Prostate gland (tissue), 2 donors: ENCODE measurements around the gene ARMC3. TPM values are rescaled to one million over a fixed set of nuclear protein-coding genes. Genes with fewer than 3 reads are reported as not detected.

Source experiments
- DNase-seq: peaks from one replicate; pipeline ENCODE4 v3.0.0-alpha.2; 2019; ENCODE audit warnings: low spot score
- H3K27ac ChIP-seq, 2 donors: fragments of 200-600 bp; sonication (generic); 2 replicates each; pipeline ENCODE4 v1.5.1; 2017 to 2019
- H3K27me3 ChIP-seq: fragments of 200-600 bp; sonication (generic); replicated peaks from 2 replicates; pipeline ENCODE4 v1.5.1; 2019; ENCODE audit not compliant: insufficient read depth
- H3K36me3 ChIP-seq, 2 donors: fragments of 200-600 bp; sonication (generic); 1 replicate in 1 of 2; 2 replicates in 1 of 2; pipeline versions ENCODE4 v1.5.1 to v1.8.1; 2017 to 2019
- H3K4me1 ChIP-seq: fragments of 200-600 bp; sonication (generic); replicated peaks from 2 replicates; pipeline ENCODE4 v1.5.1; 2019
- H3K4me3 ChIP-seq, 2 donors: fragments of 200-600 bp; sonication (generic); 2 replicates each; pipeline ENCODE4 v1.5.1; 2017 to 2019
- H3K9me3 ChIP-seq: fragments of 200-600 bp; sonication (generic); 2 replicates; pipeline ENCODE4 v1.5.1; 2017
- CTCF ChIP-seq, 4 experiments: fragments of 200-600 bp in 2 of 4; fragments of 450-650 bp in 2 of 4; sonication (generic) in 2 of 4; IDR thresholded peaks; 1 replicate in 3 of 4; 2 replicates in 1 of 4; pipeline ENCODE4 v1.5.1; 2016 to 2019; ENCODE audit warnings: antibody characterized with exemption in 4 of 4, mild to moderate bottlenecking in 2 of 4, moderate library complexity in 2 of 4
- POLR2A ChIP-seq: fragments of 450-650 bp; IDR thresholded peaks from one replicate; pipeline ENCODE4 v1.6.1; 2016; ENCODE audit warnings: antibody characterized with exemption, mild to moderate bottlenecking
- POLR2AphosphoS5 ChIP-seq: sonication (generic); formaldehyde crosslinking; IDR thresholded peaks from one replicate; pipeline ENCODE4 v1.6.1; 2017; ENCODE audit warnings: antibody characterized with exemption
- WGBS: methylation state at CpG from one replicate; pipeline ENCODE4 v1.1.5; 2018; 5-methylcytosine and 5-hydroxymethylcytosine counted together
- intact Hi-C: fragments of 100-400 bp; cut with DNase I; formaldehyde crosslinking; loops from one replicate; pipeline ENCODE4 v1.14.2; 2022
- total RNA-seq, 2 donors: library from RNA; depleted of rRNA; stranded (reverse); fragments of >200 nt; gene quantifications; one replicate each; pipeline ENCODE4 v1.1.0, GENCODE V29; 2016

The ARMC3 gene
- total RNA-seq, 2 donors from 2014 or later: 5.0 TPM; not detected in 1

DNA sequence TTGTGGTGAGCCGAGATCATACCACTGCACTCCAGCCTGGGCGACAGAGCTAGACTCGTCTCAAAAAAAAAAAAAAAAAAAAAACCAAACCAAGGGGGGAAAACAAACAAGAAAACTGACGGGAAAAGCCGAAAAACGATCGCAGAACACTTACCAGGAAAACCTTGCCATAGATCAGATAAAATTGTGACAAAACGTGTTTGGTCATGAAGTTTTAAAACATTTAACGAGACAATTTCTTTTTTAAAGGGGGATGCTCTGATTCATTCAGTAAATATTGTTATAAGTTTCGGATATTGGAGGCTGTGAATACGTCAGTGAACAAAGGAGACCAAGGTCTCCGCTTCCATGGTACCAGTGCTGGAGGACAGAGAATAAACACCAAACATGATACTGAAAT is 77.3 kb downstream of the ARMC3 start:
- no peaks in the 10 kb centered on the region for H3K4me1 ChIP-seq
- intact Hi-C loops: no loop called here
- H3K27ac ChIP-seq: no peak overlapping the region
- peaks cover 1% of the 10 kb centered on the region for H3K27me3 ChIP-seq
- TF ChIP-seq POLR2A (no peak), POLR2AphosphoS5 (peak; percentile 53), CTCF (IDR thresholded peaks at IDR 0.05) (no peak)
- no peaks in the 10 kb centered on the region for H3K36me3 ChIP-seq
- H3K9me3 ChIP-seq: no peaks in the 10 kb centered on the region
- H3K4me3 ChIP-seq: no peak overlapping the region
- no peak for DNase-seq
- WGBS: 46% methylated on average over 12 of the region's 12 CpGs

- intact Hi-C loops: no loop called here
- no peaks in the 10 kb centered on the region for H3K36me3 ChIP-seq
- 69% methylated on average over 3 of the region's 3 CpGs for WGBS
- no peaks in the 10 kb centered on the region for H3K4me1 ChIP-seq
- no peaks in the 10 kb centered on the region for H3K9me3 ChIP-seq
- H3K27me3 ChIP-seq: no peaks in the 10 kb centered on the region
- no peak overlapping the region for H3K4me3 ChIP-seq
- TF ChIP-seq POLR2A (no peak), POLR2AphosphoS5 (no peak), CTCF (IDR thresholded peaks at IDR 0.05) (no peak)
- DNase-seq: no peak
- H3K27ac ChIP-seq: no peak overlapping the region
These were observed 85.9 kb downstream of the ARMC3 start for GRCh38 chr10:23013581-23014335.

DNA sequence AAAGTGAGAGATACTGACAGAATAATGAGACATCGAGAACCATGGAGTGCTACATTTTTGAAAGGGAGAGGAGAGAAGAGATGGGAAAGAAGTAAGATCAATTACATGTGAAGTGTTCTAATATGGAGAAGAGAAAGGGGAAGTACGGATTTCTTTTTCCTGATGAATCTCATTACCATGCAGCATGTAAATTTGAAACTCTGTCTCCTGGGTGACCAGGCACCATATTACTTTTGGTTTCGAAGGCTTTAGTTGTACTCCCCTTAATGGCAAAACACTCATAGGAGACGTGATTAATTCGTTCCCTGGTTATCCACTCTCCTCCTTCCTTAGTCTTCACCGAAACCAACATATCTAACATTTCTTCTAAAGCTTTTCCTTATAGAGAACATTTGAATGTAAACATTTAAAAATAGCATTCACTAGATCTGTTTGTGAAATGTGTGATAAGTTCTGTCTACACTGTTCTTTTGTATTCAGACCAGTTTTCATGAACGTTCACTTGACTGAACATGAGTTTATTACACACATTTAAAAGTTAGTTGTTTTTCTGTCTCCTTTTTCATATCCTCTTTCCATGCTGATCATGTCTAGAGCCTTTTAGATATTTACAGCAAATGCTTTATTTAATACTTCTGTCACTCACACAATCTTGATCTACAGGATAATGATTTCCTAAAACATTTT is 87.3 kb downstream of the ARMC3 start:
- Histone ChIP-seq H3K9me3 (no peaks in the 10 kb centered on the region), H3K4me3 (no peak overlapping the region), H3K27ac (no peak overlapping the region), H3K4me1 (no peaks in the 10 kb centered on the region), H3K36me3 (no peaks in the 10 kb centered on the region), H3K27me3 (no peaks in the 10 kb centered on the region)
- TF ChIP-seq CTCF (IDR thresholded peaks at IDR 0.05) (no peak), POLR2AphosphoS5 (no peak), POLR2A (no peak)
- DNase-seq: no peak
- intact Hi-C loops: no loop called here
- WGBS: 84% methylated on average over 7 of the region's 7 CpGs

- no peak for DNase-seq
- no peaks in the 10 kb centered on the region for H3K36me3 ChIP-seq
- H3K27me3 ChIP-seq: no peaks in the 10 kb centered on the region
- H3K9me3 ChIP-seq: no peaks in the 10 kb centered on the region
- H3K4me3 ChIP-seq: no peak overlapping the region
- intact Hi-C loops: no loop called here
- H3K4me1 ChIP-seq: no peaks in the 10 kb centered on the region
- 64% methylated on average over 3 of the region's 3 CpGs for WGBS
- TF ChIP-seq POLR2A (no peak), POLR2AphosphoS5 (no peak), CTCF (IDR thresholded peaks at IDR 0.05) (no peak)
- no peak overlapping the region for H3K27ac ChIP-seq
These were observed 88.8 kb downstream of the ARMC3 start for GRCh38 chr10:23016636-23017035.

GRCh38 chr10:23019633-23020032 is 91.8 kb downstream of the ARMC3 start:
- Histone ChIP-seq H3K4me1 (no peaks in the 10 kb centered on the region), H3K27me3 (no peaks in the 10 kb centered on the region), H3K9me3 (no peaks in the 10 kb centered on the region), H3K27ac (no peak overlapping the region), H3K36me3 (no peaks in the 10 kb centered on the region), H3K4me3 (no peak overlapping the region)
- DNase-seq: no peak
- no peak for TF ChIP-seq POLR2A
- TF ChIP-seq POLR2AphosphoS5: no peak
- no peak for TF ChIP-seq CTCF (IDR thresholded peaks at IDR 0.05)
- WGBS: 87% methylated on average over 6 of the region's 6 CpGs
- intact Hi-C loops: no loop called here
